HL-60 (cell line): ENCODE measurements around the gene CCL24.
"Not testable (repeated sequence)": the region's sequence is repeated elsewhere in the genome, so short reads cannot be mapped to it uniquely, and the experiment has no call there.

Experiments used
- CTCF ChIP-seq: IDR thresholded peaks from one replicate; pipeline ENCODE4 v1.5.1; 2011; ENCODE audit warnings: low read length, control low read depth, inconsistent platforms; ENCODE audit not compliant: insufficient read depth
- POLR2AphosphoS5 ChIP-seq: IDR thresholded peaks from 2 replicates; pipeline ENCODE4 v1.6.1; 2012; ENCODE audit warnings: low read depth

GRCh38 chr7:75792567-75792966 is 21.0 kb downstream of the CCL24 start:
- TF ChIP-seq POLR2AphosphoS5, CTCF: not testable (repeated sequence)
